Measurements from ENCODE around the gene ARHGEF19. TPM values are rescaled to one million over a fixed set of nuclear protein-coding genes. Genes with fewer than 3 reads are reported as not detected.

ARHGEF19 gene
- total RNA-seq, 1 experiment from 2014 or later: 7.7 TPM

GRCh38 chr1:16178596-16179497, 33.6 kb downstream of the ARHGEF19 start:
- TF ChIP-seq, protein P1, sequence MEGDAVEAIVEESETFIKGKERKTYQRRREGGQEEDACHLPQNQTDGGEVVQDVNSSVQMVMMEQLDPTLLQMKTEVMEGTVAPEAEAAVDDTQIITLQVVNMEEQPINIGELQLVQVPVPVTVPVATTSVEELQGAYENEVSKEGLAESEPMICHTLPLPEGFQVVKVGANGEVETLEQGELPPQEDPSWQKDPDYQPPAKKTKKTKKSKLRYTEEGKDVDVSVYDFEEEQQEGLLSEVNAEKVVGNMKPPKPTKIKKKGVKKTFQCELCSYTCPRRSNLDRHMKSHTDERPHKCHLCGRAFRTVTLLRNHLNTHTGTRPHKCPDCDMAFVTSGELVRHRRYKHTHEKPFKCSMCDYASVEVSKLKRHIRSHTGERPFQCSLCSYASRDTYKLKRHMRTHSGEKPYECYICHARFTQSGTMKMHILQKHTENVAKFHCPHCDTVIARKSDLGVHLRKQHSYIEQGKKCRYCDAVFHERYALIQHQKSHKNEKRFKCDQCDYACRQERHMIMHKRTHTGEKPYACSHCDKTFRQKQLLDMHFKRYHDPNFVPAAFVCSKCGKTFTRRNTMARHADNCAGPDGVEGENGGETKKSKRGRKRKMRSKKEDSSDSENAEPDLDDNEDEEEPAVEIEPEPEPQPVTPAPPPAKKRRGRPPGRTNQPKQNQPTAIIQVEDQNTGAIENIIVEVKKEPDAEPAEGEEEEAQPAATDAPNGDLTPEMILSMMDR (IDR thresholded peaks at IDR 0.05; ENCODE audit: insufficient read depth in 1 of 2, low read depth in 1 of 2, low read length in 1 of 2, severe bottlenecking in 1 of 2, unreplicated experiment in 1 of 2): no peak
- H3K4me1 Mint-ChIP-seq (ENCODE audit: low read depth, unreplicated experiment): peaks cover 45% of the 10 kb centered on the region
- CTCF ChIA-PET: interaction anchor here (0.7 to 1.0 kb wide), 3 partner anchors 97 to 105 kb away, joined by 3 to 4 read pairs (median 3); partner anchors contain the start of gene FAM131C
- no peaks in the 10 kb centered on the region for H3K27me3 ChIP-seq (replicated peaks; ENCODE audit: control insufficient read depth, insufficient read depth, low read length)
- peak overlapping the region; percentile 55 for H3K4me3 Mint-ChIP-seq (ENCODE audit: unreplicated experiment)
- H3K36me3 Mint-ChIP-seq (ENCODE audit: insufficient read depth, unreplicated experiment): peaks cover 9% of the 10 kb centered on the region
- peak overlapping the region; percentile 88 for H3K27ac Mint-ChIP-seq (ENCODE audit: unreplicated experiment)
- H3K36me3 ChIP-seq (ENCODE audit: control insufficient read depth, insufficient read depth, low read length): no peaks in the 10 kb centered on the region
- POLR2A ChIA-PET: interaction anchor here (0.6 to 1.3 kb wide), 4 partner anchors 22 to 100 kb away, joined by 3 to 12 read pairs (median 4); no protein-coding TSS in a partner anchor
- H3K9me3 Mint-ChIP-seq (ENCODE audit: unreplicated experiment): no peaks in the 10 kb centered on the region
- TSS peak; percentile 72 for BruUV-seq (replicated peaks)
- intact Hi-C loops (cut with micrococcal nuclease; ENCODE audit: unreplicated experiment): no loop called here
- peak; percentile 65 to 79 for DNase-seq
- H3K27me3 Mint-ChIP-seq (ENCODE audit: insufficient read depth, unreplicated experiment): no peaks in the 10 kb centered on the region
- H3K4me3 ChIP-seq (ENCODE audit: low read depth, low read length): no peak overlapping the region
- no peaks in the 10 kb centered on the region for H3K9me3 ChIP-seq
- H3K4me1 ChIP-seq: peaks cover 58% of the 10 kb centered on the region

- no peak overlapping the region for H3K27ac Mint-ChIP-seq (ENCODE audit: unreplicated experiment)
- no peaks in the 10 kb centered on the region for H3K9me3 Mint-ChIP-seq (ENCODE audit: unreplicated experiment)
- intact Hi-C loops (cut with micrococcal nuclease; ENCODE audit: unreplicated experiment): no loop called here
- Histone ChIP-seq H3K4me1 (peaks cover 62% of the 10 kb centered on the region), H3K36me3 (ENCODE audit: control insufficient read depth, insufficient read depth, low read length) (no peaks in the 10 kb centered on the region), H3K4me3 (ENCODE audit: low read depth, low read length) (no peak overlapping the region), H3K9me3 (no peaks in the 10 kb centered on the region), H3K27me3 (replicated peaks; ENCODE audit: control insufficient read depth, insufficient read depth, low read length) (no peaks in the 10 kb centered on the region)
- no peak for DNase-seq
- H3K4me3 Mint-ChIP-seq (ENCODE audit: unreplicated experiment): no peak overlapping the region
- no TSS peak for BruUV-seq (replicated peaks)
- H3K36me3 Mint-ChIP-seq (ENCODE audit: insufficient read depth, unreplicated experiment): peaks cover 9% of the 10 kb centered on the region
- CTCF ChIA-PET: no interaction called here
- H3K4me1 Mint-ChIP-seq (ENCODE audit: low read depth, unreplicated experiment): peaks cover 46% of the 10 kb centered on the region
- TF ChIP-seq, protein P1 (IDR thresholded peaks at IDR 0.05; ENCODE audit: insufficient read depth in 1 of 2, low read depth in 1 of 2, low read length in 1 of 2, severe bottlenecking in 1 of 2, unreplicated experiment in 1 of 2): no peak
- no peaks in the 10 kb centered on the region for H3K27me3 Mint-ChIP-seq (ENCODE audit: insufficient read depth, unreplicated experiment)
- POLR2A ChIA-PET: no interaction called here
These were observed 35.1 kb downstream of the ARHGEF19 start for GRCh38 chr1:16177306-16177705.

DNA sequence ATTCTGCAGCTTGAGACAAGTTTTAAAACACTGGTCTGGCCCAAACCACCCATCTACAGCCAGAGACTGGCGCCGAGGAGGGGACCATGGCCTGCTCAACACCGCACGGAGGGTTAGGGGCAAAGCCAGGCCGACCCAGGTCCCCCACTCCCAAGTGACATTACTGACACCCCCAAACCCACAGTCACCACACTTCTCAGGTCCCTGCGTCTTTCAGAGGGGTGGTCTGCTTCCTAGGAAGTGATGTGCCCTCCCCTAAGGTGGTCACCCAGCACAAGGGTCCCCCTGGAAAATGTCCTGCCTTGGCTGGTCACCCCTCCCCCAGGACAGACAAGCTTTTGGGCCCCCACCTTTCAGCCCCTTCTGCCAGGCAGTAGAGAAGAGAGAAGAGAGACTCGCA, 35.8 kb downstream of the ARHGEF19 start:
- Mint-ChIP-seq H3K27ac (ENCODE audit: unreplicated experiment) (peak overlapping the region; percentile 1), H3K9me3 (ENCODE audit: unreplicated experiment) (no peaks in the 10 kb centered on the region), H3K4me3 (ENCODE audit: unreplicated experiment) (no peak overlapping the region), H3K4me1 (ENCODE audit: low read depth, unreplicated experiment) (peaks cover 39% of the 10 kb centered on the region), H3K27me3 (ENCODE audit: insufficient read depth, unreplicated experiment) (no peaks in the 10 kb centered on the region), H3K36me3 (ENCODE audit: insufficient read depth, unreplicated experiment) (peaks cover 9% of the 10 kb centered on the region)
- POLR2A ChIA-PET: no interaction called here
- TF ChIP-seq, protein P1 (IDR thresholded peaks at IDR 0.05; ENCODE audit: insufficient read depth in 1 of 2, low read depth in 1 of 2, low read length in 1 of 2, severe bottlenecking in 1 of 2, unreplicated experiment in 1 of 2): no peak
- DNase-seq: no peak
- intact Hi-C loops (cut with micrococcal nuclease; ENCODE audit: unreplicated experiment): no loop called here
- no peaks in the 10 kb centered on the region for H3K27me3 ChIP-seq (replicated peaks; ENCODE audit: control insufficient read depth, insufficient read depth, low read length)
- no peaks in the 10 kb centered on the region for H3K36me3 ChIP-seq (ENCODE audit: control insufficient read depth, insufficient read depth, low read length)
- peaks cover 62% of the 10 kb centered on the region for H3K4me1 ChIP-seq
- no peak overlapping the region for H3K4me3 ChIP-seq (ENCODE audit: low read depth, low read length)
- BruUV-seq (replicated peaks): no TSS peak
- CTCF ChIA-PET: no interaction called here
- no peaks in the 10 kb centered on the region for H3K9me3 ChIP-seq
